IPS DF 6.9 (cell line): ENCODE results near the gene TBCA.
"Not testable (repeated sequence)": the region's sequence is repeated elsewhere in the genome, so short reads cannot be mapped to it uniquely, and the experiment has no call there.

Experiments used
- DNase-seq: peaks from one replicate; pipeline ENCODE4 v3.0.0-alpha.2; 2013; ENCODE audit warnings: low read depth, low spot score
- H3K27ac ChIP-seq: one replicate; pipeline ENCODE4 v1.5.1; 2013; ENCODE audit warnings: low read length, control low read depth
- H3K27me3 ChIP-seq: 2 replicates; pipeline ENCODE4 v1.6.1; 2013; ENCODE audit warnings: mild to moderate bottlenecking, low read length; ENCODE audit not compliant: control insufficient read depth, insufficient read depth
- H3K36me3 ChIP-seq: 2 replicates; pipeline ENCODE4 v1.6.1; 2013; ENCODE audit warnings: low read length; ENCODE audit not compliant: control insufficient read depth, insufficient read depth
- H3K4me1 ChIP-seq: 2 replicates; pipeline ENCODE4 v1.6.1; 2013; ENCODE audit warnings: low read length; ENCODE audit not compliant: control insufficient read depth, insufficient read depth
- H3K4me3 ChIP-seq: 2 replicates; pipeline ENCODE4 v1.5.1; 2013; ENCODE audit warnings: mild to moderate bottlenecking, low read length
- H3K9me3 ChIP-seq: 2 replicates; pipeline ENCODE4 v1.6.1; 2013; ENCODE audit warnings: low read length, inconsistent platforms; ENCODE audit not compliant: control insufficient read depth, insufficient read depth
- WGBS: extraction: QIAGEN DNeasy Blood & Tissue Kit; methylation state at CpG from one replicate; pipeline ENCODE4 v1.1.7; 2013; ENCODE audit warnings: mixed read lengths, missing lambda C conversion rate; ENCODE audit not compliant: insufficient read length, insufficient coverage; 5-methylcytosine and 5-hydroxymethylcytosine counted together

The TBCA gene

GRCh38 chr5:77773734-77774280 lies 2.3 kb downstream of the TBCA start:
- Histone ChIP-seq H3K27ac (no peak overlapping the region), H3K4me1 (peaks cover 2% of the 10 kb centered on the region), H3K9me3 (no peaks in the 10 kb centered on the region), H3K36me3 (no peaks in the 10 kb centered on the region; the same call in 1 of the 2 replicates), H3K27me3 (no peaks in the 10 kb centered on the region), H3K4me3 (no peak overlapping the region)
- DNase-seq: no peak
- WGBS: no CpG with 5 or more reads among the region's 3 CpGs

GRCh38 chr5:77772729-77773128 lies 3.4 kb downstream of the TBCA start:
- Histone ChIP-seq H3K27ac (no peak overlapping the region), H3K36me3 (no peaks in the 10 kb centered on the region; the same call in 1 of the 2 replicates), H3K4me3 (no peak overlapping the region), H3K27me3 (no peaks in the 10 kb centered on the region), H3K9me3 (no peaks in the 10 kb centered on the region), H3K4me1 (peaks cover 2% of the 10 kb centered on the region)
- DNase-seq: no peak

- Histone ChIP-seq H3K27me3 (no peaks in the 10 kb centered on the region), H3K27ac (no peak overlapping the region), H3K4me3 (no peak overlapping the region), H3K9me3 (no peaks in the 10 kb centered on the region), H3K4me1 (peaks cover 2% of the 10 kb centered on the region), H3K36me3 (no peaks in the 10 kb centered on the region; the same call in 1 of the 2 replicates)
- no CpG with 5 or more reads among the region's 5 CpGs for WGBS
- no peak for DNase-seq
These were observed 4.7 kb downstream of the TBCA start for GRCh38 chr5:77771452-77771851.

GRCh38 chr5:77770293-77771005 lies 5.7 kb downstream of the TBCA start:
- DNase-seq: no peak
- H3K4me1 ChIP-seq: peaks cover 2% of the 10 kb centered on the region
- no peaks in the 10 kb centered on the region for H3K27me3 ChIP-seq
- no peaks in the 10 kb centered on the region for H3K9me3 ChIP-seq
- no peak overlapping the region for H3K27ac ChIP-seq
- no CpG with 5 or more reads among the region's 4 CpGs for WGBS
- no peak overlapping the region for H3K4me3 ChIP-seq
- H3K36me3 ChIP-seq: no peaks in the 10 kb centered on the region; the same call in 1 of the 2 replicates

DNA sequence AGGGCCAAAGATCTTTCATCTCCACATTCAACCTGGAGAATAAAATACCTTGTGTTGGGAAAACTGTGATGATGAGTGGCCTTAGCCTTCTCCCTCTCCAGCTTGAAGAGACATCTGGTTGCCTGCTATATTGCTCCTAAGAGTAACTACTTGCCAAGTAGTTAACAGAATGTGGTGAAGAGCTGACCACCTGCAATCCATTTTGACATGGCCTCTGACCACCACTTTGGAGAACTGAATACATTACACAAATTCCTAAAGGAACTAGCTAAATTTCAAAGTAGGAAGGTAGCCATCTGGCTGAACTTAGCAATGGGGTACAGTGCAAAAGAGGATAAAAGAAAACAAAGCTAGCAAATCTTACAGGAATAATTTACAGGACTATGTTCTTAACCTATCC lies 7.2 kb downstream of the TBCA start:
- Histone ChIP-seq H3K27me3 (no peaks in the 10 kb centered on the region), H3K36me3 (no peaks in the 10 kb centered on the region), H3K4me1 (peaks cover 2% of the 10 kb centered on the region), H3K27ac (no peak overlapping the region), H3K9me3 (no peaks in the 10 kb centered on the region), H3K4me3 (no peak overlapping the region)
- no peak for DNase-seq

GRCh38 chr5:77767301-77767700 lies 8.8 kb downstream of the TBCA start:
- no peak for DNase-seq
- Histone ChIP-seq H3K9me3 (no peaks in the 10 kb centered on the region), H3K36me3 (no peaks in the 10 kb centered on the region), H3K27ac (no peak overlapping the region), H3K27me3 (no peaks in the 10 kb centered on the region), H3K4me1 (no peaks in the 10 kb centered on the region; the same call in 1 of the 2 replicates), H3K4me3 (no peak overlapping the region)
- no CpG with 5 or more reads among the region's 1 CpG for WGBS

DNA sequence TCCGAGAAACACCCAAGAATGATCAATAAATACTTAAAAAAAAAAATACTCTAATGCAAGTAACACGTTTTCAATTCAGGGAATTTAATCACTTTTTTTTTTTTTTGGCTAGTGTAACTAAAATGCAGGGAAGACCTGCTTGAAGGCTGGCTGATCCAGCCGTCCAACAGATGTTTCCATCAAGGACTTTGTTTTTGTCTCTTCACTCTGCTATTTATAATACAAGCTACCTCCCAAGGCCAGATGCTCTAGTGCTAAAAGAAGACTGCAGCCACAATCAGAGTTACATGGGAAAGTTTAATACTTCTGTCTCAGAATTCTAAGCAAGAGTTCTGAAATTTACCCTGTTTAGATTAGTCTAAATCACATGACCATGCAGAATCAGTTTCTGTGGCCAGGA lies 14.5 kb downstream of the TBCA start:
- Histone ChIP-seq H3K9me3 (no peaks in the 10 kb centered on the region), H3K27me3 (no peaks in the 10 kb centered on the region), H3K4me1 (no peaks in the 10 kb centered on the region; the same call in 1 of the 2 replicates), H3K27ac (no peak overlapping the region), H3K4me3 (no peak overlapping the region), H3K36me3 (no peaks in the 10 kb centered on the region)
- WGBS: no CpG with 5 or more reads among the region's 3 CpGs
- no peak for DNase-seq

- Histone ChIP-seq H3K27ac (no peak overlapping the region), H3K27me3 (no peaks in the 10 kb centered on the region), H3K4me3 (no peak overlapping the region), H3K36me3 (no peaks in the 10 kb centered on the region), H3K4me1 (no peaks in the 10 kb centered on the region; the same call in 1 of the 2 replicates), H3K9me3 (no peaks in the 10 kb centered on the region)
- no peak for DNase-seq
- no CpG with 5 or more reads among the region's 10 CpGs for WGBS
These were observed 17.8 kb downstream of the TBCA start for GRCh38 chr5:77758141-77758938.

- no peak for DNase-seq
- WGBS: no CpG with 5 or more reads among the region's 9 CpGs
- Histone ChIP-seq H3K9me3 (no peaks in the 10 kb centered on the region), H3K4me3 (no peak overlapping the region), H3K4me1 (0 out of 2 replicates have a peak, but pooled peaks cover 2% of the 10 kb centered on the region), H3K27ac (no peak overlapping the region), H3K27me3 (no peaks in the 10 kb centered on the region), H3K36me3 (no peaks in the 10 kb centered on the region)
These were observed 24.7 kb downstream of the TBCA start for GRCh38 chr5:77751328-77752023.

DNA sequence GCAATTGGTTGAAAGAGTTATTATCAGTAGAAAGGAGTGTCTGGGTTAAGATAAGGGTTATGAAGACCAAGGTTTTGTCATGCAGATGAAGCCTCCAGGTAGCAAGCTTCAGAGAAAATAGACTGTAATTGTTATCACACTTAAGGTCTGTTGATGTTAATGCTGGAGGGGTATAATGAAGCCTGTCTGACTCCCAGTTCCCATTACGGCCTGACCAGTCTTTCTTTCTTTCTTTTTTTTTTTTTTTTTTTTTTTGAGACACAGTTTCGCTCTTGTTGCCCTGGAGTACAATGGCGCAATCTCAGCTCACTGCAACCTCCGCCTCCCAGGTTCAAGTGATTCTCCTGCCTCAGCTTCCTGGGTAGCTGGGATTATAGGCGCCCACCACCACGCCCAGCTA lies 25.2 kb downstream of the TBCA start:
- no CpG with 5 or more reads among the region's 6 CpGs for WGBS
- H3K4me3 ChIP-seq, H3K36me3 ChIP-seq, H3K27ac ChIP-seq, H3K9me3 ChIP-seq, H3K4me1 ChIP-seq, H3K27me3 ChIP-seq, DNase-seq: not testable (repeated sequence)
